D721Med (cell line): ENCODE data around the gene FCAMR.

Experiments used
- DNase-seq: peaks from one replicate; pipeline ENCODE4 v3.0.0; 2011; ENCODE audit warnings: low spot score; ENCODE audit not compliant: insufficient read length
- FAIRE-seq: peaks from 2 replicates; lab custom pipeline; 2011; peaks lifted over from hg19 to GRCh38; lab: Jason Lieb, UNC
- CTCF ChIP-seq: IDR thresholded peaks from 2 replicates; pipeline ENCODE4 v1.5.1; 2012; ENCODE audit warnings: mild to moderate bottlenecking, control low read depth; ENCODE audit not compliant: insufficient read depth; ENCODE audit errors: missing control alignments

Gene FCAMR

GRCh38 chr1:206909161-206909882 is 60.9 kb downstream of the FCAMR start:
- DNase-seq (no peak), FAIRE-seq (no peak)
- no peak for TF ChIP-seq CTCF

- no peak for FAIRE-seq
- no peak for DNase-seq
- TF ChIP-seq CTCF: no peak
Observed at GRCh38 chr1:206908038-206908437, 62.2 kb downstream of the FCAMR start.
